Peyer's patch (tissue), 4 donors: ENCODE measurements around the gene SSBP1. TPM values are rescaled to one million over a fixed set of nuclear protein-coding genes. Genes with fewer than 3 reads are reported as not detected.
"Not testable (repeated sequence)": the region's sequence is repeated elsewhere in the genome, so short reads cannot be mapped to it uniquely, and the experiment has no call there.

Experiments used
- DNase-seq, 3 donors: peaks; one replicate each; pipeline ENCODE4 v3.0.0-alpha.2; 2017 to 2019
- H3K27ac ChIP-seq, 4 donors: fragments of 200-600 bp; sonication (generic); one replicate each; pipeline ENCODE4 v1.5.1; 2016 to 2019
- H3K27me3 ChIP-seq, 2 donors: fragments of 200-600 bp; sonication (generic); one replicate each; pipeline ENCODE4 v1.5.1; 2019
- H3K36me3 ChIP-seq, 3 donors: fragments of 200-600 bp; sonication (generic); one replicate each; pipeline ENCODE4 v1.5.1; 2016 to 2019
- H3K4me1 ChIP-seq, 4 donors: fragments of 200-600 bp; sonication (generic); one replicate each; pipeline ENCODE4 v1.5.1; 2016 to 2019
- H3K4me3 ChIP-seq, 4 donors: fragments of 200-600 bp; sonication (generic); 1 replicate in 3 of 4; 2 replicates in 1 of 4; pipeline ENCODE4 v1.5.1; 2016 to 2019; ENCODE audit warnings: mild to moderate bottlenecking in 1 of 4
- H3K9me3 ChIP-seq, 4 donors: fragments of 200-600 bp; sonication (generic); one replicate each; pipeline ENCODE4 v1.5.1; 2016 to 2019; ENCODE audit warnings: mild to moderate bottlenecking in 1 of 4
- CTCF ChIP-seq, 6 experiments: fragments of 450-650 bp in 4 of 6; fragments of 200-600 bp in 2 of 6; sonication (generic) in 1 of 6; IDR thresholded peaks; one replicate each; pipeline ENCODE4 v1.5.1; 2017 to 2019; ENCODE audit warnings: antibody characterized with exemption in 6 of 6, mild to moderate bottlenecking in 3 of 6, moderate library complexity in 1 of 6
- POLR2A ChIP-seq, 2 donors: fragments of 450-650 bp; IDR thresholded peaks; one replicate each; pipeline ENCODE4 v1.5.1; 2017; ENCODE audit warnings: antibody characterized with exemption in 2 of 2, mild to moderate bottlenecking in 2 of 2, moderate library complexity in 2 of 2
- total RNA-seq, 4 donors: library from RNA; depleted of rRNA; stranded (reverse); fragments of >200 nt; gene quantifications; one replicate each; pipeline ENCODE4 v1.1.0, GENCODE V29; 2016

Gene SSBP1
- total RNA-seq, 4 donors from 2014 or later = 54.4 to 106 (median 67.7) TPM

- Histone ChIP-seq H3K36me3 (peaks cover 0 to 34% (median under 1%) of the 10 kb centered on the region in 3 donors), H3K4me3 (peak overlapping the region; percentile 61 to 91 (median 75)), H3K9me3 (no peaks in the 10 kb centered on the region), H3K4me1 (peaks cover 0 to 27% (median 3%) of the 10 kb centered on the region in 4 donors), H3K27ac (peak overlapping the region; percentile 76 to 86 (median 80)), H3K27me3 (no peaks in the 10 kb centered on the region)
- no peak for TF ChIP-seq POLR2A (IDR thresholded peaks at IDR 0.05)
- no peak for TF ChIP-seq CTCF (IDR thresholded peaks at IDR 0.05)
- no peak for DNase-seq
Observed at GRCh38 chr7:141738592-141739013, 445 bp downstream of the SSBP1 start.

GRCh38 chr7:141739250-141739649 lies 1.1 kb downstream of the SSBP1 start:
- no peak for DNase-seq
- H3K27ac ChIP-seq = no peak overlapping the region

GRCh38 chr7:141742229-141742628 lies 4.1 kb downstream of the SSBP1 start:
- Histone ChIP-seq H3K27ac (no peak overlapping the region), H3K9me3 (no peaks in the 10 kb centered on the region), H3K36me3 (peaks cover 2 to 66% (median 5%) of the 10 kb centered on the region in 3 donors), H3K4me1 (peaks cover 0 to 24% (median 3%) of the 10 kb centered on the region in 4 donors), H3K4me3 (no peak overlapping the region), H3K27me3 (no peaks in the 10 kb centered on the region)
- no peak for DNase-seq
- TF ChIP-seq POLR2A (IDR thresholded peaks at IDR 0.05) (no peak), CTCF (IDR thresholded peaks at IDR 0.05) (no peak)

More at GRCh38 chr7:141739250-141739649, 1.1 kb downstream of the SSBP1 start:
- H3K9me3 ChIP-seq = no peaks in the 10 kb centered on the region
- TF ChIP-seq CTCF (IDR thresholded peaks at IDR 0.05) (no peak), POLR2A (IDR thresholded peaks at IDR 0.05) (no peak)
- H3K4me3 ChIP-seq = peak overlapping the region in 2 of 4 donors; percentile 61 to 87
- peaks cover 2 to 41% (median 5%) of the 10 kb centered on the region in 3 donors for H3K36me3 ChIP-seq
- peaks cover 0 to 27% (median 3%) of the 10 kb centered on the region in 4 donors for H3K4me1 ChIP-seq
- no peaks in the 10 kb centered on the region for H3K27me3 ChIP-seq

GRCh38 chr7:141744131-141744530 lies 6.0 kb downstream of the SSBP1 start:
- no peaks in the 10 kb centered on the region for H3K27me3 ChIP-seq
- no peak overlapping the region for H3K27ac ChIP-seq
- no peak for DNase-seq
- peaks cover 2 to 85% (median 5%) of the 10 kb centered on the region in 3 donors for H3K36me3 ChIP-seq
- H3K9me3 ChIP-seq = no peaks in the 10 kb centered on the region
- no peak for TF ChIP-seq CTCF (IDR thresholded peaks at IDR 0.05)
- TF ChIP-seq POLR2A (IDR thresholded peaks at IDR 0.05) = no peak
- H3K4me3 ChIP-seq = no peak overlapping the region
- peaks cover 0 to 15% (median under 1%) of the 10 kb centered on the region in 4 donors for H3K4me1 ChIP-seq

GRCh38 chr7:141748396-141748795 lies 10.2 kb downstream of the SSBP1 start:
- TF ChIP-seq POLR2A (IDR thresholded peaks at IDR 0.05) = no peak
- no peak for TF ChIP-seq CTCF (IDR thresholded peaks at IDR 0.05)
- H3K27ac ChIP-seq = no peak overlapping the region

GRCh38 chr7:141751904-141752303 lies 13.7 kb downstream of the SSBP1 start:
- Histone ChIP-seq H3K36me3 (peaks cover 4 to 78% (median 7%) of the 10 kb centered on the region in 3 donors), H3K9me3 (peaks cover 0 to 27% (median 0%) of the 10 kb centered on the region in 4 donors)
- H3K4me3 ChIP-seq, H3K4me1 ChIP-seq, H3K27me3 ChIP-seq, DNase-seq, H3K27ac ChIP-seq: not testable (repeated sequence)

More at GRCh38 chr7:141748396-141748795, 10.2 kb downstream of the SSBP1 start:
- peaks cover 0 to 27% (median 0%) of the 10 kb centered on the region in 4 donors for H3K9me3 ChIP-seq
- peaks cover 9 to 95% (median 9%) of the 10 kb centered on the region in 3 donors for H3K36me3 ChIP-seq
- no peaks in the 10 kb centered on the region for H3K4me1 ChIP-seq
- no peaks in the 10 kb centered on the region for H3K27me3 ChIP-seq
- DNase-seq = no peak
- H3K4me3 ChIP-seq = no peak overlapping the region
